H9 (cell line): ENCODE data around the gene TCP10L. TPM values are rescaled to one million over a fixed set of nuclear protein-coding genes. Genes with fewer than 3 reads are reported as not detected.

Experiments
- DNase-seq: peaks from one replicate; pipeline ENCODE4 v3.0.0-alpha.2; 2017
- H2AFZ ChIP-seq: one replicate; pipeline ENCODE4 v1.6.1; 2013; ENCODE audit warnings: mild to moderate bottlenecking, low read length, control low read depth, moderate library complexity
- H2AK5ac ChIP-seq: 2 replicates; pipeline ENCODE4 v1.6.1; 2013; ENCODE audit warnings: low read length, control low read depth, mixed read lengths; ENCODE audit not compliant: insufficient read length
- H2BK120ac ChIP-seq: one replicate; pipeline ENCODE4 v1.6.1; 2013; ENCODE audit warnings: low read depth, mild to moderate bottlenecking, low read length, control low read depth, inconsistent platforms; ENCODE audit not compliant: poor library complexity, severe bottlenecking
- H2BK12ac ChIP-seq: 2 replicates; pipeline ENCODE4 v1.6.1; 2013; ENCODE audit warnings: low read length, control low read depth, mixed read lengths, low read depth; ENCODE audit not compliant: insufficient read length
- H2BK15ac ChIP-seq: 2 replicates; pipeline ENCODE4 v1.6.1; 2013; ENCODE audit warnings: low read depth, low read length, control low read depth
- H2BK20ac ChIP-seq: one replicate; pipeline ENCODE4 v1.6.1; 2013; ENCODE audit warnings: low read depth, mild to moderate bottlenecking, low read length, control low read depth, inconsistent platforms; ENCODE audit not compliant: poor library complexity, severe bottlenecking
- H2BK5ac ChIP-seq: 2 replicates; pipeline ENCODE4 v1.6.1; 2013; ENCODE audit warnings: low read length, control low read depth, mixed read lengths; ENCODE audit not compliant: insufficient read length
- H3K14ac ChIP-seq: 2 replicates; pipeline ENCODE4 v1.6.1; 2013; ENCODE audit warnings: low read length, control low read depth; ENCODE audit not compliant: insufficient read depth
- H3K18ac ChIP-seq: 2 replicates; pipeline ENCODE4 v1.6.1; 2013; ENCODE audit warnings: low read depth, mild to moderate bottlenecking, mixed read lengths, low read length, control low read depth; ENCODE audit not compliant: insufficient read length
- H3K23ac ChIP-seq: 2 replicates; pipeline ENCODE4 v1.6.1; 2013; ENCODE audit warnings: low read length, control low read depth, mixed read lengths, low read depth; ENCODE audit not compliant: insufficient read length
- H3K23me2 ChIP-seq: 2 replicates; pipeline ENCODE4 v1.6.1; 2013; ENCODE audit warnings: low read depth, mild to moderate bottlenecking, mixed read lengths, low read length, control low read depth; ENCODE audit not compliant: insufficient read length, poor library complexity, severe bottlenecking
- H3K27ac ChIP-seq: 2 replicates; pipeline ENCODE4 v1.5.1; 2013; ENCODE audit warnings: low read length, control low read depth, mixed read lengths, low read depth; ENCODE audit not compliant: insufficient read length
- H3K27me3 ChIP-seq: 2 replicates; pipeline ENCODE4 v1.6.1; 2013; ENCODE audit warnings: low read length, control low read depth, inconsistent platforms; ENCODE audit not compliant: insufficient read depth
- H3K4ac ChIP-seq: 2 replicates; pipeline ENCODE4 v1.6.1; 2013; ENCODE audit warnings: low read depth, mild to moderate bottlenecking, control low read depth, inconsistent platforms, low read length, moderate library complexity
- H3K4me1 ChIP-seq: 2 replicates; pipeline ENCODE4 v1.6.1; 2013; ENCODE audit warnings: low read length, control low read depth, inconsistent platforms; ENCODE audit not compliant: insufficient read depth
- H3K4me2 ChIP-seq: 2 replicates; pipeline ENCODE4 v1.6.1; 2013; ENCODE audit warnings: low read length, control low read depth, mixed read lengths; ENCODE audit not compliant: insufficient read length, insufficient read depth
- H3K56ac ChIP-seq: 2 replicates; pipeline ENCODE4 v1.6.1; 2013; ENCODE audit warnings: low read depth, mild to moderate bottlenecking, mixed read lengths, low read length, control low read depth; ENCODE audit not compliant: insufficient read length
- H3K79me1 ChIP-seq: 2 replicates; pipeline ENCODE4 v1.6.1; 2013; ENCODE audit warnings: low read depth, mild to moderate bottlenecking, moderate library complexity, low read length, control low read depth, inconsistent platforms; ENCODE audit not compliant: insufficient read depth, poor library complexity, severe bottlenecking
- H3K79me2 ChIP-seq: 2 replicates; pipeline ENCODE4 v1.6.1; 2013; ENCODE audit warnings: low read length, control low read depth, inconsistent platforms; ENCODE audit not compliant: insufficient read depth
- H3K9ac ChIP-seq: 2 replicates; pipeline ENCODE4 v1.6.1; 2013; ENCODE audit warnings: low read length, control low read depth, mixed read lengths; ENCODE audit not compliant: insufficient read length; ENCODE audit errors: extremely low read depth
- H3K9me3 ChIP-seq: one replicate; pipeline ENCODE4 v1.6.1; 2013; ENCODE audit warnings: low read depth, low read length, inconsistent platforms; ENCODE audit not compliant: control insufficient read depth
- H3T11ph ChIP-seq: one replicate; pipeline ENCODE4 v1.6.1; 2013; ENCODE audit warnings: mild to moderate bottlenecking, low read length, control low read depth, inconsistent platforms
- H4K20me1 ChIP-seq: one replicate; pipeline ENCODE4 v1.6.1; 2013; ENCODE audit not compliant: control insufficient read depth, insufficient read length, insufficient read depth
- H4K5ac ChIP-seq: 2 replicates; pipeline ENCODE4 v1.6.1; 2013; ENCODE audit warnings: low read depth, mild to moderate bottlenecking, mixed read lengths, low read length, control low read depth; ENCODE audit not compliant: insufficient read length
- H4K8ac ChIP-seq: replicated peaks from 2 replicates; pipeline ENCODE4 v1.6.1; 2013; ENCODE audit warnings: low read length, control low read depth, mixed read lengths, low read depth; ENCODE audit not compliant: insufficient read length
- H4K91ac ChIP-seq: 2 replicates; pipeline ENCODE4 v1.6.1; 2013; ENCODE audit warnings: low read depth, mild to moderate bottlenecking, moderate library complexity, mixed read lengths, low read length, control low read depth; ENCODE audit not compliant: insufficient read length
- H3K27ac Mint-ChIP-seq, 3 experiments: 2 replicates in 2 of 3; 3 replicates in 1 of 3; pipeline ENCODE4 v1.8.0; 2020 to 2021; ENCODE audit warnings: mixed read lengths in 3 of 3, mild to moderate bottlenecking in 1 of 3, moderate library complexity in 1 of 3
- H3K27me3 Mint-ChIP-seq: 2 replicates; pipeline ENCODE4 v1.8.0; 2021; ENCODE audit warnings: low read depth, mild to moderate bottlenecking, moderate library complexity, mixed read lengths
- H3K36me3 Mint-ChIP-seq, 3 experiments: 2 replicates in 2 of 3; 3 replicates in 1 of 3; pipeline ENCODE4 v1.8.0; 2020 to 2021; ENCODE audit warnings: low read depth in 3 of 3, mixed read lengths in 3 of 3; ENCODE audit not compliant: insufficient read depth in 1 of 3
- H3K4me1 Mint-ChIP-seq, 2 experiments: 2 replicates each; pipeline ENCODE4 v1.8.0; 2020; ENCODE audit warnings: mixed read lengths in 2 of 2
- H3K4me3 Mint-ChIP-seq, 2 experiments: 2 replicates in 1 of 2; 3 replicates in 1 of 2; pipeline ENCODE4 v1.8.0; 2020 to 2021; ENCODE audit warnings: mild to moderate bottlenecking in 2 of 2, mixed read lengths in 2 of 2, moderate library complexity in 1 of 2
- H3K9me3 Mint-ChIP-seq, 2 experiments: 2 replicates in 1 of 2; 3 replicates in 1 of 2; pipeline ENCODE4 v1.8.0; 2020; ENCODE audit warnings: mild to moderate bottlenecking in 2 of 2, mixed read lengths in 2 of 2, moderate library complexity in 1 of 2
- WGBS: extraction: QIAGEN DNeasy Blood & Tissue Kit; methylation state at CpG from one replicate; pipeline ENCODE4 v1.1.7; 2013; ENCODE audit warnings: missing lambda C conversion rate, low lambda C conversion rate, mixed read lengths; ENCODE audit not compliant: insufficient read length; ENCODE audit errors: extremely low coverage; 5-methylcytosine and 5-hydroxymethylcytosine counted together
- total RNA-seq: library from RNA; stranded (reverse); gene quantifications from 2 replicates; pipeline ENCODE4 v1.2.1, GENCODE V29; 2021
- TF ChIP-seq, protein P1 (sequence below): fragments of 200-600 bp; sonication (generic); conservative IDR thresholded peaks from 3 replicates; pipeline ENCODE4 v1.8.0; 2021; ENCODE audit warnings: antibody characterized with exemption, mild to moderate bottlenecking

The TCP10L gene
- total RNA-seq, 1 experiment from 2014 or later, result 5.1 TPM

DNA sequence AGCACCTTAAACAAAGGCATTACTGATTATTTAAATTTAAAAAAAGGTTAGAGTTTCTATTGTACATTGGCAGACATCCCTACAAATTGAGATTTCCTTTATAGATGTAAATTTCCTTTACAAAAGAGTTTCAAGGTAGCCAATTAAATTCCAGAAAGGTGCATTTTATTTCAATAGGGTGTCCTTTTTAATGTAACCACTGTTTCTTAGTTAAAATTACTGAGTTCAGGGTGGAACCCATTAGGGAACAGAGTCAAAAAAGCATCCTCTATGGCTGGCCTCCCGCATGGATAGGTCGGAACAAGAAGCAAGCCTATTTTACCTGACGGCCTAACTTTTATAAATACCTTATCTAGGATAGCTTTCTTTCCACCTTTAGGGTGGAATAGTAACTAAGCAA is 24.4 kb downstream of the TCP10L start:
- no CpG with 5 or more reads among the region's 3 CpGs for WGBS
- peak overlapping the region; percentile 3 to 25; a peak in 3 of 5 replicates for H3K4me3 Mint-ChIP-seq
- TF ChIP-seq, protein P1, sequence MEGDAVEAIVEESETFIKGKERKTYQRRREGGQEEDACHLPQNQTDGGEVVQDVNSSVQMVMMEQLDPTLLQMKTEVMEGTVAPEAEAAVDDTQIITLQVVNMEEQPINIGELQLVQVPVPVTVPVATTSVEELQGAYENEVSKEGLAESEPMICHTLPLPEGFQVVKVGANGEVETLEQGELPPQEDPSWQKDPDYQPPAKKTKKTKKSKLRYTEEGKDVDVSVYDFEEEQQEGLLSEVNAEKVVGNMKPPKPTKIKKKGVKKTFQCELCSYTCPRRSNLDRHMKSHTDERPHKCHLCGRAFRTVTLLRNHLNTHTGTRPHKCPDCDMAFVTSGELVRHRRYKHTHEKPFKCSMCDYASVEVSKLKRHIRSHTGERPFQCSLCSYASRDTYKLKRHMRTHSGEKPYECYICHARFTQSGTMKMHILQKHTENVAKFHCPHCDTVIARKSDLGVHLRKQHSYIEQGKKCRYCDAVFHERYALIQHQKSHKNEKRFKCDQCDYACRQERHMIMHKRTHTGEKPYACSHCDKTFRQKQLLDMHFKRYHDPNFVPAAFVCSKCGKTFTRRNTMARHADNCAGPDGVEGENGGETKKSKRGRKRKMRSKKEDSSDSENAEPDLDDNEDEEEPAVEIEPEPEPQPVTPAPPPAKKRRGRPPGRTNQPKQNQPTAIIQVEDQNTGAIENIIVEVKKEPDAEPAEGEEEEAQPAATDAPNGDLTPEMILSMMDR, result no peak

More for the DNA sequence above, 24.4 kb downstream of the TCP10L start:
- Histone ChIP-seq H3K27ac (peak overlapping the region; percentile 56), H3T11ph (no peak overlapping the region), H2AK5ac (no peak overlapping the region), H3K23ac (no peak overlapping the region), H3K14ac (no peak overlapping the region), H3K23me2 (no peaks in the 10 kb centered on the region), H2BK12ac (no peak overlapping the region), H2BK15ac (no peak overlapping the region), H2BK120ac (no peak overlapping the region), H3K9me3 (no peaks in the 10 kb centered on the region), H4K8ac (no peak overlapping the region), H3K56ac (no peak overlapping the region), H3K4me2 (peak overlapping the region; percentile 29), H2AFZ (no peak overlapping the region), H4K5ac (no peak overlapping the region), H3K4ac (no peak overlapping the region), H3K4me1 (peaks cover 2% of the 10 kb centered on the region; the same call in 1 of the 2 replicates), H2BK20ac (no peak overlapping the region), H3K18ac (no peak overlapping the region), H3K79me1 (no peaks in the 10 kb centered on the region), H3K79me2 (no peaks in the 10 kb centered on the region), H4K20me1 (no peaks in the 10 kb centered on the region), H3K27me3 (no peaks in the 10 kb centered on the region), H4K91ac (no peak overlapping the region), H2BK5ac (no peak overlapping the region), H3K9ac (no peak overlapping the region)
- H3K27ac Mint-ChIP-seq, result peak overlapping the region; percentile 59 to 96 (median 93)
- no peak for DNase-seq
- peaks cover 50 to 52% of the 10 kb centered on the region in 2 experiments for H3K4me1 Mint-ChIP-seq
- peaks cover 16 to 23% (median 17%) of the 10 kb centered on the region in 3 experiments for H3K36me3 Mint-ChIP-seq
- peaks cover 5% of the 10 kb centered on the region; the same call in 1 of the 2 replicates for H3K27me3 Mint-ChIP-seq
- peaks cover 19 to 21% of the 10 kb centered on the region in 2 experiments for H3K9me3 Mint-ChIP-seq
